ENCODE data around the gene IL1RAPL1.

IL1RAPL1 gene

DNA sequence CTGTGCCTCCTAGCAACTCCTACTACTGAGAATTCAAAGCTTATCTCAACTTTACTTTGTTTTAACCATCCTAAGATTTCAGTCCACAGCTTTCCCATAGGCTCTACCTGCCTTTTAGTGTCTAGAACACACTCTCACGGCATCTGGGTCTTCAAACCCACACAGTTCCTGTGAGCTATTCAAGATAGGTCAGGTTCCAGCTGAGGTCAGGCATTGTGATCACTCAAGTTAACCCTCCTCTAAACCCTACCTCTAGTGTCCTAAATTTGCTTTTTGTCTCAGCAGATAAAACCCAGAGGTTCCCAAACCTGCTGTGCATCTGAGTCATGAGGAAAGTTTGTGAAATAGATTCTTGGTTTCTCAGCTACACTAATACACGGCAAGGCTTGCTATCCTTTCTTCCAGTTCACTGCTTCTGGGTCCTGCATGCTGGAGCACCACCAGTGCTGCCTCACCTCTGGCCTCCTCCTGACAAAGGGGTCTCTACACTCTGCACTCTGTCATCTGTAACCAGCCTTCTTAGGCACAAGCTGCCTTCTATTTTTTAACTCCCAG, 1303.5 kb downstream of the IL1RAPL1 start:
- no peak for DNase-seq (ENCODE audit: low spot score)

DNA sequence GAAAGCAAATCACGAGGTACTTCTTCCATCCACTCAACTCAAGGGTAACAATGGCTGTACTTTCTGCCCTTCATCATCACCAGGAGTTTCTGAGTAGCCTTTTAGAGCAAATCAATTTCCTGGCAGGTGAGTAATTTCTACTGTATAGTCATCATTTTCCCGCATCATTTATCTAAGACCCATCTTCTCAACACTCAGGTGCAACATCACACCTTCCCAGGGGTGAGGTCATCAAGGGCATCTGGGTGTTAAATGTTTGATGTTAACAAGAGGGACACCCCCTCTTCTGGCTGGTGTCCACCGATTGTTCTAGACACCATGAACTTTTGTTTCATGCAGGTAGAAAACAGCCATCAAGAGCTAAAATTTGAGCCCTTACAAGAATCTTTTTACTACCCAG, 1314.8 kb downstream of the IL1RAPL1 start:
- no peak for DNase-seq (ENCODE audit: low spot score)

DNA sequence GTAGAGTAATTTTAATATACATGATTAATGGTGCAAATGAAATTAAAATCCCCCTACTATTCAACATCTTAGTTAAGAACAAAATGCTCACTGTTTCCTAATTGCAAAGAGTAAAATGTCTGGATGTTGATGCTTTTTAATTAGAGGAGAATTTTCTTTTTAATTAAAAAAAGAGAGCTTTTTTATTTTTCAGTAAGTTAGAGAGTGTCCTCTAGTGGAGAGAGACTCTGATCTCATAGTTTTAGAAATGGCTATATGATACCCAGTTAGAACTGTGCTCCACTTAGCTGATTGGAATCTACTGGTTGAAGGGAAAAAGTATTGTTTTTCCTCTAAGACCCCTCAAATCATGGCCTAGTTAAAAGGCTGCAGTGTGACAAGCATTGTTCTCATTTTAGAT, 1316.1 kb downstream of the IL1RAPL1 start:
- DNase-seq (ENCODE audit: low spot score): no peak

DNA sequence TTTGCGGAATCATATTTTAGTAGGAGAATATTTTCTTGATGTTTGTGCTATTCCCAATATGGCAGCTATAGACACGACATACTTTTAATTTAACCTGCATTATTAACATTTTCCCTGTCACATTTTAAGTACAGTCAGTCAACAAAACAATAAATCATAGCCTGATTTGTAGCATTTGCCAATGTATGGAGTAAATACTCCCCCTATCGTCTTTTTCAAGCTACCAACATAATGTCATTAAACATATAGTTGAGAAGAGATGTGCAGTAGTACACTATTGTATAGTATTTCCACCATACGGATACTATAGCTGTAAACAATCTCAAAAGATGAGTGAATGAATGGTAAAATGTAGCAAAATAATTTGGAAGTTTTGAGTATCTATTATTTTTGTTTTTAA, 1324.4 kb downstream of the IL1RAPL1 start:
- DNase-seq (ENCODE audit: low spot score): no peak

DNA sequence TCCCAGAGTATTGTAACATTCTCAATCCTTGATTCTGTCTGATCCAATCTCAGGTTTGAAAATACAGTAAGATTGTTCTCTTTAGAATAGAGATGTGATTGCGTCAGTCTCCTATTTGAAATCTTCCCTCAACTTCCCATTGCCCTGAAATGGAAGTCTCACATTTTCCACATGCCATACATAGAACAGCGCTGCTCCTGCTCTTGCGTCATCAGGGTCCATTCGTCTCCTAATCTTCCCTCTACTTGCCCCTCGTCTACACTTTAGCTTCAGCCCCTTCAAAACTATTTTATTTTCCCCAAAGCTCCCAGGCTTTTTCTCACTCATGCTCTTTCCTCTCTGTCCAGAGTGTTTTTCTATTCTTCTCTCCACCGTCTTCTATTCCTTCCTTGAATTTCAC, 1326.4 kb downstream of the IL1RAPL1 start:
- DNase-seq (ENCODE audit: low spot score): no peak

DNA sequence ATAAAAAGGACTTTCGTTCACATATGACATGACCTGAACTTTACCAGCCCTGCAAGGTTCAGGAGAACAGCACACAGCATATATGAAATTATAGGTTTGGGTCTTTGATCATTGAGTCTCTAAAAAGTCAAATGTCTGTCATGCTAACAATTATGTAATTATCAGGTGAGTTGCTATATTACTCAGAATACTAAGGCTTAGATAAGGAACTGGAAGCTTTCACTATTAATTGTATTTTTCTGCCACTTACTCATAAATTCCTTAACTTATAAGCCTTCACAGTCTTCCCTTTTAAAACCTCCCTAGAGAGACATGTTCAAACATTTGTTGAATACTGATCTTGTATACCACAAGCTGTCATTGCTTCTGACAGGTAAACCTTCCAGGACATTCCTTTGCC, 1335.4 kb downstream of the IL1RAPL1 start:
- DNase-seq (ENCODE audit: low spot score): no peak

DNA sequence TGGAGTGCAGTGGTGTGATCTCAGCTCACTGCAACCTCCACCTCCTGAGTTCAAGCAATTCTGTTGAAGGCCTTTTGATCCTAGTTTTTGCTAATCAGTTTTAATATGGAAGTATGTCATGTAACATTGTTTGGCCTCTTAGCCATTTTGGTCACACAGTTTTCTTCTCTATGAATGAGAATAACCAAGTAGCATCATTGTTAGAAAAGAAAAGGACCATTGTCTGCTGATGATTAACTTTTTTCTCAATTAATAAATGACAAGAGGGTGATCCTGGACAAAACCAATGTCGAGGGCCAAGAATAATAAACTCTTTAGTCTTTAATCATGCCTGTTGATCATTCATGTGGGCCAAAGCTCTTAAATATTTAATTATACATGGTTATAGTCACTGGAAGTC, 1338.8 kb downstream of the IL1RAPL1 start:
- DNase-seq (ENCODE audit: low spot score): no peak

DNA sequence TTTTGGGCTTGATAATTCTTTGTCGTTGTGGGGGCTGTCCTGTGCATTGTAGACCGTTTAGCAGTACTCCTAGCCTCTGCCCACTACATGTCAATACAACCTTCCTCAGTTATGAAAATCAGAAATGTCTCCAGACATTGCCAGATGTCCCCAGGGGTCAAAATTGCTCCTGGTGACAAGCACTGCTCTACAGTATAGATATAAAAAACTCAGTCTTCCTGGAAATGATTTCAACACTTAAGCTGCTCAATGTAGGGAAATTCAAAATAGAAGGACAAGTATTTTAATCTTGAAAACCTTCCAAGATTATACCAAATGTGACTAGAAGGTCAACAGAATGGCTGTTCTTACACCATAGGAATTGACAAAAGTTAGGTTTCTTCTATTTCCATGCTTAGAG, 1339.4 kb downstream of the IL1RAPL1 start:
- DNase-seq (ENCODE audit: low spot score): no peak

DNA sequence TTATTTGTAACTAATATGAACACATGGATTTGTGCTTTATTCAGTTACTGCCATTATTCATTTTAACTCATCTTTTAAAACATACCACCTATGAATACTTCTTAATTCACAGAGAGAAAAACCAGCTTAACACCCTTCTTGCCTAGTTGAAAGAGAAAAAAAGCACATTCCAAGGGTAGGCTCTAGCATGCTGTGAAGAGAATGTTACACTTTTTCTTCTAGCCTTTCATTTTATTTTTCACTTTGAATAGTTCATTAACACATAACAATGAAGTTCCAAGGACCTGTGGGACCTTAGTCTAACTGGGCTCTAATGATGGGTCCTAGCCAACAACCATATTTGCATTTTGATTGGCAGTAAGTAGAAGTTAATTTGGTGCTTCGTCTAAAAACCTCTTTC, 1348.2 kb downstream of the IL1RAPL1 start:
- no peak for DNase-seq (ENCODE audit: low spot score)

DNA sequence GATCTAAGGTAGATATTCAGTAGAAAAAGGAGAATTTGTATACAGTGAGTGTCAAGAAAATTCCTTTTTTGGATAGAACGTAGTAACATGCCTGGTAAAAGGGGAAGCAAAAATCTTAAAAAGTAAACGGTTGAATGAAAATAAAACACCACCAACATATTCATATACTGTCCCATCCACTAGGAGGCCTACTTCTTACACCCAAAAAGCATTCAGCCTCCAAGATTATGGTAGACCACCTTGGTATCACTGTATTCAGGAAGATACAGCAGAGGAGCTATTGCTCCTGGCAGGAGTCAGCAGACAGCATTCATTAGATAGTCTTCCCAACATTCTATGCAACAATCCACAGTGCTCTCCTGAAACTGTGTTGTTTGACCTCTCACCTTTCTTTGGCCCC, 1353.5 kb downstream of the IL1RAPL1 start:
- no peak for DNase-seq (ENCODE audit: low spot score)

DNA sequence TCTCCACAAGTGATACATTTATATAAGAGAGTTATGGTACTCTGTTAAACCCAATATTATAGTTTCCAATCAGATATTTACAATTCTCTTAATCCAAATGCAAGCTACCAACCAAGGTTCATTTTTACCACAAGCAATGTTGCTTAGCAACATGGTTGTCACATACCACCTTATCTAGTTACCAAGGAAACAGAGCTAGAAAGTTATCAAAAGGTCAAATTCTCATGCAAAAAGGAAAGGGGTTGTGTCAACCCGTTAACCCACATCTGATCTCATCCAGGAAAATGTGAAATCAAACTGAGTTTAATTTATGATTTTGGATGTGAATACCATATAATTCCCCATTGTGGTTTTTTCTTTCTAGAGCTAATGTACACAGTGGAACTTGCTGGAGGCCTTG, 1354.0 kb downstream of the IL1RAPL1 start:
- no peak for DNase-seq (ENCODE audit: low spot score)

DNA sequence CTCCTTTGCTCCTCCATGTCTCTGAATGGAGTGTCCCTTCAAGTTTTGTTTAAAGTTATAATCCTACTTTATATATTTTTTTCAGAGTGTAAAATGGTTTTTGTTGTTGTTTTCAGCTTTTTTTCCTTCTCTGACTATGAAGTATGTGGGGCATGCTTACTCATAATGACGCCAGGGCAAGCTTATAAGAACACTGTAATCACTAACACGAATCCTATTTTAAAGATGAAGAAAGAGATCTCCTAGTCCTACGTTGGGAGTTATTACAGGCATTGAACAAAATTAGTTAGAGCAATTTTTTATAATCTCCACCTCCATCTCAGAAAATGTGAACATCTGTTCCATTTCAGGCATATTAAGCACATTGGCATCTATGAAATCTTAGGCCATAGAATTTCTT, 1360.0 kb downstream of the IL1RAPL1 start:
- DNase-seq (ENCODE audit: low spot score): no peak

DNA sequence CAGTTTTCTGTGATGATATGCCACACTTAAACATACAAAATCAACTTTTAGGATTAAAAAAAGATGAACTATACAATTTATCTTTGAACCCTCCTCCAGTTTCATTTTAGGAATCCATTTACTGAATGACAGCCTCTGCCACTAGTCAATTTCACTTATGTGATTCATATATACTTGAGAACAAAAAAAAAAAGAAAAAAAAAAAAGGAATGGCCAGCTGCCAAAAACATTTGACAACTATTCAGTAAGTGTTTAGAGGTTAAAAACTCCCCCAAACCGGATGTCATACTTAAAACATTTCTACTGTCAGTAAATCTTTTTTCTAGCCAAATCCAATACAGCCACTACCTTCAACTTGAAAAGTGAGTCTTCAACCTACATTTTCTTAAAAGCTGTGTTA, 1361.4 kb downstream of the IL1RAPL1 start:
- no peak for DNase-seq (ENCODE audit: low spot score)

DNA sequence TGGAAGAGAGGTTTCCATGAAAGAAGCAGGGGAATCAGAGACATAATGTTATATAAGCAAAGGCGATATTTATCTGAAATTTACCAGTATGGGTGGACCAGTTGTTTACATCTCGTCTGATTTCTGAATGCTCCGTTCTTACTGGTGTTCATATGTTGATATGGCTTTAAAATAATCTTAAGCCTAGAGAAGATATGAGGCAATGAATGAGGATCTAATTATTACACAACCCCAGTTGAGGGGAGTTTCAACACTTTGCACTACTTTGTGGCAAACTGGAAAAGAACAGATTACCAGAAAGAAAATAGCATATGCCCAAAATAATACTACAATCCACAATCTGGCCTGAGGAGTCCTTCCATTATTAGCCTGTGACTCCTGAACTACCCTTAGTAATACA, 1364.8 kb downstream of the IL1RAPL1 start:
- no peak for DNase-seq (ENCODE audit: low spot score)

DNA sequence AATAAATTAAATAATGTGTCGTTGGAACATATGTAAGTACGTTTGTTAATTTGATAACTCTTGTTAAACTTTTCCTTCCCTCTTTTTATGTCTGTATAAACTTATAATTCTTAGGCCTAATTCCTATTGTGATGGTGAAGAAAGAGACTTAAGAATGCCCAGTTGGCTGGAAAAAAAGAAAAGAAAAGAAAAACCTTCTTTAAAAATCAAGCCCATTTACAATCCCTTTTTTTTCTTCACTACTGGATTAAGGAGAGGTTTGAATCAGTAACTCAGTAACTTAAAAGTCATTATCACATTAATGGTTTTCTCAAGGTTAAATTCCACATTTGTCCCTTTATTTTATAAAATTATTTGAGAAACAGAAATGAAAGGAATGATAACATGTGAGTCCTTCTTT, 1374.8 kb downstream of the IL1RAPL1 start:
- no peak for DNase-seq (ENCODE audit: low spot score)

DNA sequence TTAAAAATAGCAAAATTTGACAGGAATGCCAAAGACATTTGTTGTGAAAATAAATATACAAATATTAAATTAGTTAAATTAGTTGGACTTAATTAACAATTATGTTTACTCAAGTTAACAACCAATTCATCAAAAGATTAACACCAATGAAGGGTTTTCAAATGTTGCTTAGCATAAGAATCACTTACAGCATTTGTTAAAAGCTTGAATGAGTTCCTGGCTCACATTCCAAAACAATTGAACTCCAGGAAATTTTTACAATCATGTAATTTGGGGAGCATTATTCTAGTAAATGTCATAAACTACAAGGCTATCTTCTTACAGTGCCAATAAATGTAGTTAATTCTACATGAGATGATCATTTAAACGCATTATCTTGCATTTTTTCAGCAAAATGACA, 1378.4 kb downstream of the IL1RAPL1 start:
- DNase-seq (ENCODE audit: low spot score): no peak

DNA sequence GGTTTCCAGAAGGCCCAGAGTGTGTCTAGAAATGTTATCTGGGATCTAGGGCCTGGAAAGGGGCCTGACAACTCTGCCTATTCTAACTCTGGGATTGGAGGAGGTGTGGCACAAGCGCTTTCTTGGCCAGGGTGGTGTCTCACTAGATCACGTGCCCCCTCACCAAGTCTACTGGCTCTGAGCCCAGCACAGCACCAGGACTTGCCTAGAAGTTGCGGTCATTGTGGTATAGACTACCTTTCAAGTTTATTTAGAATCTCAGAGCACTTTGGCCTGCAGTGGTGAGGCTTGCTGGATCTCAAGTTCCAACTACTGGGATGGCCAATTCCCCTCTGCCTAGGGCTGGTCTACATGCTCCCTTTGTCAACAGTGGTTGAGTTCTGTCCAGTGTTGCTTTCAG, 1404.8 kb downstream of the IL1RAPL1 start:
- DNase-seq (ENCODE audit: low spot score): no peak

DNA sequence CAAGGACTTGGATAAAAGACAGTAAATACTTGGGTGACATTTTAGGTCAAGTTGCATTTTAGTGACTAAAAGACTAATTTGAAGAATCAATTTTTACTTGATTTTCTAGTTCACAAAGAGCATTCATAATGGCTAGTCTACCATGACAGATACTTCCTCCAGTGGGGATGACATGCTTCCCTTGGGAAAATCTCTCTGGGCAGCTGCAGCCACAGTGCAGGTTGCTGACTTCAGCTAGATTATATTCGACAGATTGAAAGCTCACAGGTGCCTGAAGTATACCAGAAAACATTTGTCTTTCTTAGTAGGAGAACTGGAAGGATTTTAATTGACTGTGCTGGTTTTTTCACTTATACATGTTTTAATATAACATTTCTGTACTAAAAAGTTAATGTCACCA, 1418.6 kb downstream of the IL1RAPL1 start:
- DNase-seq (ENCODE audit: low spot score): no peak

All from left forelimb (tissue), 1 donor.